ENCODE data around the gene TMEM178A.

The TMEM178A gene

GRCh38 chr2:39682066-39682692 lies 16.5 kb downstream of the TMEM178A start:
- no peak for DNase-seq

- DNase-seq, result no peak
Measured at GRCh38 chr2:39683022-39683699, 17.4 kb downstream of the TMEM178A start.

- no peak for DNase-seq
Measured at GRCh38 chr2:39684464-39684863, 18.7 kb downstream of the TMEM178A start.

GRCh38 chr2:39685126-39685525 lies 19.4 kb downstream of the TMEM178A start:
- peak; percentile 51 for DNase-seq

GRCh38 chr2:39686456-39686855 lies 20.7 kb downstream of the TMEM178A start:
- DNase-seq, result no peak

- peak; percentile 55 for DNase-seq
Measured at GRCh38 chr2:39688181-39688580, 22.5 kb downstream of the TMEM178A start.

GRCh38 chr2:39689272-39689841 lies 23.6 kb downstream of the TMEM178A start:
- no peak for DNase-seq

GRCh38 chr2:39689876-39690275 lies 24.2 kb downstream of the TMEM178A start:
- DNase-seq, result no peak

GRCh38 chr2:39693245-39693644 lies 27.5 kb downstream of the TMEM178A start:
- no peak for DNase-seq

- no peak for DNase-seq
Measured at GRCh38 chr2:39696101-39696553, 30.4 kb downstream of the TMEM178A start.

- DNase-seq, result peak; percentile 55
Measured at GRCh38 chr2:39696838-39697237, 31.1 kb downstream of the TMEM178A start.

- DNase-seq, result no peak
Measured at GRCh38 chr2:39697454-39697853, 31.7 kb downstream of the TMEM178A start.

- DNase-seq, result no peak
Measured at GRCh38 chr2:39701137-39701536, 35.4 kb downstream of the TMEM178A start.

- no peak for DNase-seq
Measured at GRCh38 chr2:39703181-39703872, 37.6 kb downstream of the TMEM178A start.

GRCh38 chr2:39704540-39704939 lies 38.8 kb downstream of the TMEM178A start:
- no peak for DNase-seq

- DNase-seq, result no peak
Measured at GRCh38 chr2:39705638-39706037, 39.9 kb downstream of the TMEM178A start.

- peak; percentile 69 for DNase-seq
Measured at GRCh38 chr2:39706312-39706711, 40.6 kb downstream of the TMEM178A start.

- DNase-seq, result no peak
Measured at GRCh38 chr2:39706945-39707344, 41.2 kb downstream of the TMEM178A start.

GRCh38 chr2:39708003-39708402 lies 42.3 kb downstream of the TMEM178A start:
- DNase-seq, result no peak

GRCh38 chr2:39710807-39711206 lies 45.1 kb downstream of the TMEM178A start:
- DNase-seq, result no peak

GRCh38 chr2:39712953-39713352 lies 47.2 kb downstream of the TMEM178A start:
- no peak for DNase-seq

GRCh38 chr2:39715095-39715494 lies 49.4 kb downstream of the TMEM178A start:
- no peak for DNase-seq

- no peak for DNase-seq
Measured at GRCh38 chr2:39715822-39716221, 50.1 kb downstream of the TMEM178A start.

- no peak for DNase-seq
Measured at GRCh38 chr2:39717067-39717466, 51.4 kb downstream of the TMEM178A start.
